ENCODE data around the gene IST1. TPM values are rescaled to one million over a fixed set of nuclear protein-coding genes. Genes with fewer than 3 reads are reported as not detected.

Gene IST1
- total and polyA plus RNA-seq, 2 experiments from 2014 or later = 144 to 240 TPM

DNA sequence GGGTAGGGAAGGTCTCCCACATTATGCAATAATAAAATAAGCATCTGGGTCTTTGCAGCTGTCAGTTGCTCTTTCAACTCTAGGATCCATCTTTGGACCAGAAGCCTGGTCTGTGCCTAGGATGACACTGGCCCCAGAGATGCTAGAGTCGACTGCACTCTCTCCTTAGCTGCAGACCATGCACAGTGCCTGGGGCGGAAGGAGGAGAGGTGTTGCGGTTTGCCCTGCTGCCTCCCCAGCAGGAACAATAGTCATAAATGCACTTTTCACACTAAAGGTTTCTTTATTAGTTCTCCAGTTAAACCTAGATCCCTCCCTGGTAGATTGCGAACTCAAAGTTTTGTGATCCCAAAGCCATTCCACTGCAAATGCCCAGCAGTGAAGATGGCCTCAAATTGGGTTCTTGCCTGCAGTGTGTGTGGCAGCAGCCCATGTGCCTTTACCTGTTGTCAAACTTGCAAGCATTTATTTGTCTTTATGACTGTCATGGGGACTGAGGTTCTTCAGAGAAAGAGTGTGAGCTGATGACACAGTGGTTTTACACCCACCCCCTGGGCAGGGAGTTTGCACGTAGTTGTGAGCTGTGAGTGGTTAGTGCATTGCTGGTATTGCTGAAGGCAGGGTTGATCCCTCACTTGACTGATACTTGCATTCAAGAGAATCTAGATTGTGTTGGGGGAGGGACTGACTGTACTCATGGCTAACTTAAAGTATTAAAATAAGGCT, 39.2 kb upstream of the IST1 start:
- TF ChIP-seq, protein P1, sequence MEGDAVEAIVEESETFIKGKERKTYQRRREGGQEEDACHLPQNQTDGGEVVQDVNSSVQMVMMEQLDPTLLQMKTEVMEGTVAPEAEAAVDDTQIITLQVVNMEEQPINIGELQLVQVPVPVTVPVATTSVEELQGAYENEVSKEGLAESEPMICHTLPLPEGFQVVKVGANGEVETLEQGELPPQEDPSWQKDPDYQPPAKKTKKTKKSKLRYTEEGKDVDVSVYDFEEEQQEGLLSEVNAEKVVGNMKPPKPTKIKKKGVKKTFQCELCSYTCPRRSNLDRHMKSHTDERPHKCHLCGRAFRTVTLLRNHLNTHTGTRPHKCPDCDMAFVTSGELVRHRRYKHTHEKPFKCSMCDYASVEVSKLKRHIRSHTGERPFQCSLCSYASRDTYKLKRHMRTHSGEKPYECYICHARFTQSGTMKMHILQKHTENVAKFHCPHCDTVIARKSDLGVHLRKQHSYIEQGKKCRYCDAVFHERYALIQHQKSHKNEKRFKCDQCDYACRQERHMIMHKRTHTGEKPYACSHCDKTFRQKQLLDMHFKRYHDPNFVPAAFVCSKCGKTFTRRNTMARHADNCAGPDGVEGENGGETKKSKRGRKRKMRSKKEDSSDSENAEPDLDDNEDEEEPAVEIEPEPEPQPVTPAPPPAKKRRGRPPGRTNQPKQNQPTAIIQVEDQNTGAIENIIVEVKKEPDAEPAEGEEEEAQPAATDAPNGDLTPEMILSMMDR (IDR thresholded peaks at IDR 0.05; ENCODE audit: poor library complexity) = no peak
- no peak for TF ChIP-seq EZH2 (IDR thresholded peaks at IDR 0.05; ENCODE audit: borderline replicate concordance)
- TF ChIP-seq EZH2phosphoT487 (IDR thresholded peaks at IDR 0.05; ENCODE audit: low read depth, severe bottlenecking, unreplicated experiment) = no peak
- WGBS (ENCODE audit: low lambda C conversion rate, missing lambda C conversion rate) = 85% methylated on average over 5 of the region's 5 CpGs
- H3K9me3 ChIP-seq (ENCODE audit: low read depth) = no peaks in the 10 kb centered on the region

GRCh38 chr16:71859762-71860521, 35.4 kb upstream of the IST1 start:
- Histone ChIP-seq H3K9me3 (ENCODE audit: low read depth) (no peaks in the 10 kb centered on the region), H3K9me2 (replicated peaks; ENCODE audit: insufficient read depth) (no peaks in the 10 kb centered on the region), H4K20me1 (ENCODE audit: insufficient read depth, poor library complexity, severe bottlenecking) (no peaks in the 10 kb centered on the region), H3K4me3 (no peak overlapping the region), H3K4me2 (no peak overlapping the region), H3K79me2 (peaks cover 6% of the 10 kb centered on the region), H3K27ac (no peak overlapping the region), H2AFZ (no peak overlapping the region), H3K27me3 (no peaks in the 10 kb centered on the region), H3K4me1 (ENCODE audit: insufficient read depth) (peaks cover 4% of the 10 kb centered on the region), H3K36me3 (replicated peaks; ENCODE audit: insufficient read depth, low read depth) (no peaks in the 10 kb centered on the region)
- DNase-seq (ENCODE audit: low spot score) = no peak
- TF ChIP-seq EZH2 (IDR thresholded peaks at IDR 0.05; ENCODE audit: borderline replicate concordance) = no peak
- TF ChIP-seq, protein P1 (IDR thresholded peaks at IDR 0.05; ENCODE audit: poor library complexity) = no peak
- TF ChIP-seq EZH2phosphoT487 (IDR thresholded peaks at IDR 0.05; ENCODE audit: low read depth, severe bottlenecking, unreplicated experiment) = no peak
- 97% methylated on average over 32 of the region's 32 CpGs for WGBS (ENCODE audit: low lambda C conversion rate, missing lambda C conversion rate)

More for the DNA sequence above, 39.2 kb upstream of the IST1 start:
- Histone ChIP-seq H3K4me3 (no peak overlapping the region), H3K4me2 (no peak overlapping the region), H3K36me3 (replicated peaks; ENCODE audit: insufficient read depth, low read depth) (no peaks in the 10 kb centered on the region), H3K9me2 (replicated peaks; ENCODE audit: insufficient read depth) (no peaks in the 10 kb centered on the region), H3K27ac (no peak overlapping the region), H3K27me3 (no peaks in the 10 kb centered on the region), H3K4me1 (ENCODE audit: insufficient read depth) (peaks cover 4% of the 10 kb centered on the region), H4K20me1 (ENCODE audit: insufficient read depth, poor library complexity, severe bottlenecking) (no peaks in the 10 kb centered on the region), H3K79me2 (peaks cover 17% of the 10 kb centered on the region), H2AFZ (no peak overlapping the region)
- DNase-seq (ENCODE audit: low spot score) = no peak

GRCh38 chr16:71863995-71864394, 31.3 kb upstream of the IST1 start:
- no peak for DNase-seq (ENCODE audit: low spot score)
- Histone ChIP-seq H3K36me3 (replicated peaks; ENCODE audit: insufficient read depth, low read depth) (no peaks in the 10 kb centered on the region), H2AFZ (no peak overlapping the region), H3K9me3 (ENCODE audit: low read depth) (no peaks in the 10 kb centered on the region), H3K4me3 (no peak overlapping the region), H3K4me1 (ENCODE audit: insufficient read depth) (peaks cover 4% of the 10 kb centered on the region), H3K9me2 (replicated peaks; ENCODE audit: insufficient read depth) (no peaks in the 10 kb centered on the region), H4K20me1 (ENCODE audit: insufficient read depth, poor library complexity, severe bottlenecking) (no peaks in the 10 kb centered on the region), H3K79me2 (no peaks in the 10 kb centered on the region), H3K4me2 (no peak overlapping the region), H3K27ac (no peak overlapping the region), H3K27me3 (no peaks in the 10 kb centered on the region)
- WGBS (ENCODE audit: low lambda C conversion rate, missing lambda C conversion rate) = 88% methylated on average over 5 of the region's 5 CpGs
- no peak for TF ChIP-seq EZH2phosphoT487 (IDR thresholded peaks at IDR 0.05; ENCODE audit: low read depth, severe bottlenecking, unreplicated experiment)
- TF ChIP-seq, protein P1 (IDR thresholded peaks at IDR 0.05; ENCODE audit: poor library complexity) = no peak
